Breast epithelium (tissue), 4 donors: ENCODE data around the gene ALX4. TPM values are rescaled to one million over a fixed set of nuclear protein-coding genes. Genes with fewer than 3 reads are reported as not detected.

Experiments
- DNase-seq, 2 donors: peaks; one replicate each; pipeline ENCODE4 v3.0.0-alpha.2; 2019; ENCODE audit warnings: low spot score in 2 of 2
- H3K27ac ChIP-seq, 2 donors: fragments of 200-600 bp; sonication (generic) in 1 of 2; one replicate each; pipeline ENCODE4 v1.5.1; 2016 to 2019; ENCODE audit warnings: mild to moderate bottlenecking in 1 of 2
- H3K27me3 ChIP-seq, 2 donors: fragments of 200-600 bp; sonication (generic) in 1 of 2; one replicate each; pipeline versions ENCODE4 v1.5.1 to v1.6.0; 2017 to 2019; ENCODE audit warnings: control low read depth in 1 of 2, mild to moderate bottlenecking in 1 of 2
- H3K36me3 ChIP-seq: fragments of 200-600 bp; one replicate; pipeline ENCODE4 v1.5.1; 2019
- H3K4me1 ChIP-seq, 2 donors: fragments of 200-600 bp; sonication (generic); one replicate each; pipeline ENCODE4 v1.5.1; 2016 to 2019; ENCODE audit warnings: control low read depth in 1 of 2
- H3K4me3 ChIP-seq, 3 donors: fragments of 200-600 bp; sonication (generic); 1 replicate in 2 of 3; 2 replicates in 1 of 3; pipeline ENCODE4 v1.5.1; 2016 to 2019; ENCODE audit warnings: mild to moderate bottlenecking in 3 of 3, moderate library complexity in 2 of 3
- H3K9me3 ChIP-seq, 2 donors: fragments of 200-600 bp; sonication (generic) in 1 of 2; one replicate each; pipeline ENCODE4 v1.5.1; 2016 to 2019; ENCODE audit warnings: control low read depth in 1 of 2
- CTCF ChIP-seq, 3 donors: fragments of 450-650 bp; IDR thresholded peaks; one replicate each; pipeline ENCODE4 v1.5.1; 2016 to 2017; ENCODE audit warnings: antibody characterized with exemption in 3 of 3, mild to moderate bottlenecking in 3 of 3, moderate library complexity in 3 of 3
- POLR2A ChIP-seq: fragments of 450-650 bp; IDR thresholded peaks from one replicate; pipeline ENCODE4 v1.6.1; 2016; ENCODE audit warnings: antibody characterized with exemption, mild to moderate bottlenecking, moderate library complexity
- POLR2AphosphoS5 ChIP-seq, 3 donors: sonication (generic); formaldehyde crosslinking; IDR thresholded peaks; one replicate each; pipeline ENCODE4 v1.6.1; 2017; ENCODE audit warnings: antibody characterized with exemption in 3 of 3
- intact Hi-C: fragments of 100-400 bp; cut with DNase I; formaldehyde crosslinking; loops from one replicate; pipeline ENCODE4 v1.15.1; 2023; ENCODE audit warnings: low total_unique reads
- total RNA-seq, 3 donors: library from RNA; depleted of rRNA; stranded (reverse); fragments of >200 nt; gene quantifications; one replicate each; pipeline ENCODE4 v1.1.0, GENCODE V29; 2016

Gene ALX4
- total RNA-seq, 3 donors from 2014 or later: under 0.01 to 5.2 (median 1.9) TPM

- H3K4me1 ChIP-seq: no peaks in the 10 kb centered on the region
- no peak overlapping the region for H3K27ac ChIP-seq
- H3K9me3 ChIP-seq: no peaks in the 10 kb centered on the region
- intact Hi-C loops: no loop called here
- no peaks in the 10 kb centered on the region for H3K27me3 ChIP-seq
- TF ChIP-seq POLR2A (no peak), POLR2AphosphoS5 (IDR thresholded peaks at IDR 0.05) (no peak), CTCF (IDR thresholded peaks at IDR 0.05) (no peak)
- no peak for DNase-seq
- H3K36me3 ChIP-seq: no peaks in the 10 kb centered on the region
- no peak overlapping the region for H3K4me3 ChIP-seq
These were observed 42.1 kb upstream of the ALX4 start for GRCh38 chr11:44351898-44352498.

- Histone ChIP-seq H3K4me3 (no peak overlapping the region), H3K4me1 (no peaks in the 10 kb centered on the region), H3K27ac (no peak overlapping the region), H3K36me3 (no peaks in the 10 kb centered on the region), H3K27me3 (no peaks in the 10 kb centered on the region), H3K9me3 (no peaks in the 10 kb centered on the region)
- intact Hi-C loops: no loop called here
- TF ChIP-seq CTCF (IDR thresholded peaks at IDR 0.05) (no peak), POLR2AphosphoS5 (IDR thresholded peaks at IDR 0.05) (no peak), POLR2A (no peak)
- no peak for DNase-seq
These were observed 41.2 kb upstream of the ALX4 start for GRCh38 chr11:44351006-44351660.

GRCh38 chr11:44349328-44349727 lies 39.4 kb upstream of the ALX4 start:
- no peaks in the 10 kb centered on the region for H3K4me1 ChIP-seq
- no peaks in the 10 kb centered on the region for H3K9me3 ChIP-seq
- H3K36me3 ChIP-seq: no peaks in the 10 kb centered on the region
- intact Hi-C loops: no loop called here
- no peak overlapping the region for H3K4me3 ChIP-seq
- H3K27ac ChIP-seq: no peak overlapping the region
- no peak for DNase-seq
- TF ChIP-seq POLR2A: no peak
- TF ChIP-seq CTCF (IDR thresholded peaks at IDR 0.05): no peak
- TF ChIP-seq POLR2AphosphoS5 (IDR thresholded peaks at IDR 0.05): no peak
- H3K27me3 ChIP-seq: no peaks in the 10 kb centered on the region

GRCh38 chr11:44348721-44349120 lies 38.8 kb upstream of the ALX4 start:
- intact Hi-C loops: no loop called here
- no peak overlapping the region for H3K27ac ChIP-seq
- no peaks in the 10 kb centered on the region for H3K9me3 ChIP-seq
- no peak for DNase-seq
- H3K4me3 ChIP-seq: no peak overlapping the region
- H3K4me1 ChIP-seq: no peaks in the 10 kb centered on the region
- peaks cover 0 to 2% of the 10 kb centered on the region in 2 donors for H3K27me3 ChIP-seq
- H3K36me3 ChIP-seq: no peaks in the 10 kb centered on the region
- TF ChIP-seq POLR2A: no peak
- no peak for TF ChIP-seq POLR2AphosphoS5 (IDR thresholded peaks at IDR 0.05)

GRCh38 chr11:44348114-44348513 lies 38.2 kb upstream of the ALX4 start:
- intact Hi-C loops: no loop called here
- no peak overlapping the region for H3K27ac ChIP-seq
- H3K4me3 ChIP-seq: no peak overlapping the region
- H3K9me3 ChIP-seq: no peaks in the 10 kb centered on the region
- no peak for DNase-seq
- no peak for TF ChIP-seq POLR2A
- no peak for TF ChIP-seq CTCF (IDR thresholded peaks at IDR 0.05)
- no peak for TF ChIP-seq POLR2AphosphoS5 (IDR thresholded peaks at IDR 0.05)
- no peaks in the 10 kb centered on the region for H3K4me1 ChIP-seq
- H3K27me3 ChIP-seq: peaks cover 0 to 3% of the 10 kb centered on the region in 2 donors
- no peaks in the 10 kb centered on the region for H3K36me3 ChIP-seq
